Liver (tissue), 3 donors: ENCODE data around the gene ZNF835.

Experiments
- GABPA ChIP-seq, 2 donors: IDR thresholded peaks in 1 of 2; conservative IDR thresholded peaks in 1 of 2; 2 replicates each; pipeline ENCODE4 v1.6.1; 2016; ENCODE audit warnings: antibody characterized with exemption in 2 of 2, mild to moderate bottlenecking in 1 of 2, moderate library complexity in 1 of 2
- RAD21 ChIP-seq, 2 donors: IDR thresholded peaks; 2 replicates each; pipeline ENCODE4 v1.6.1; 2016; ENCODE audit warnings: antibody characterized with exemption in 2 of 2, mild to moderate bottlenecking in 2 of 2
- TF ChIP-seq, protein P1 (sequence below): fragments of 150-350 bp; IDR thresholded peaks from 2 replicates; pipeline ENCODE4 v1.5.1; 2017; ENCODE audit warnings: improper control_type of control experiment, low read depth, low read length; ENCODE audit not compliant: missing input control
- TF ChIP-seq, protein P2 (sequence below): IDR thresholded peaks from 2 replicates; pipeline ENCODE4 v1.6.1; 2016; ENCODE audit warnings: antibody characterized with exemption, mild to moderate bottlenecking
- TF ChIP-seq, protein P3 (sequence below): IDR thresholded peaks from 2 replicates; pipeline ENCODE4 v1.6.1; 2016; ENCODE audit warnings: antibody characterized with exemption
- donor health status: healthy.
- donor health status: healthy.

DNA sequence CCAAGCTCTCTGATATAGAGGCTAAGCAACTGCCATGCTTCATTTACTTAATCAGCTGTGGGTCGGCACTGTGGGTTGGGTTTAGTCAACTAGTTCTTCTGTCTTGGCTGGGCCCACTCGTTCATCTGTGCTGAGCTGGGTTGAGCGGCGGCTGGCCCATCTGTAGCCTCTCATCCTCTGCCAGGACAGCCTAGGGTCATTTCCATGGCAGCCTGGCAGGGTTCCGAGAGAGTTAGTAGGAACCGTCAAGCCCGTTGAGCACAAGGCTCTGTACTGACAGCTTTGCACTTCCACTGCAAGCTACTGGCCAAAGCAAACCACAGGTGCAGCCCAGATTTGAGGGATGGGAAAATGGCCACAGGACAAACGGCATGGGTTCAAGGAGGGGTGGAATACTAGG is 6.6 kb upstream of the ZNF835 start:
- TF ChIP-seq, protein P1, sequence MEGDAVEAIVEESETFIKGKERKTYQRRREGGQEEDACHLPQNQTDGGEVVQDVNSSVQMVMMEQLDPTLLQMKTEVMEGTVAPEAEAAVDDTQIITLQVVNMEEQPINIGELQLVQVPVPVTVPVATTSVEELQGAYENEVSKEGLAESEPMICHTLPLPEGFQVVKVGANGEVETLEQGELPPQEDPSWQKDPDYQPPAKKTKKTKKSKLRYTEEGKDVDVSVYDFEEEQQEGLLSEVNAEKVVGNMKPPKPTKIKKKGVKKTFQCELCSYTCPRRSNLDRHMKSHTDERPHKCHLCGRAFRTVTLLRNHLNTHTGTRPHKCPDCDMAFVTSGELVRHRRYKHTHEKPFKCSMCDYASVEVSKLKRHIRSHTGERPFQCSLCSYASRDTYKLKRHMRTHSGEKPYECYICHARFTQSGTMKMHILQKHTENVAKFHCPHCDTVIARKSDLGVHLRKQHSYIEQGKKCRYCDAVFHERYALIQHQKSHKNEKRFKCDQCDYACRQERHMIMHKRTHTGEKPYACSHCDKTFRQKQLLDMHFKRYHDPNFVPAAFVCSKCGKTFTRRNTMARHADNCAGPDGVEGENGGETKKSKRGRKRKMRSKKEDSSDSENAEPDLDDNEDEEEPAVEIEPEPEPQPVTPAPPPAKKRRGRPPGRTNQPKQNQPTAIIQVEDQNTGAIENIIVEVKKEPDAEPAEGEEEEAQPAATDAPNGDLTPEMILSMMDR = no peak
- TF ChIP-seq, protein P2, sequence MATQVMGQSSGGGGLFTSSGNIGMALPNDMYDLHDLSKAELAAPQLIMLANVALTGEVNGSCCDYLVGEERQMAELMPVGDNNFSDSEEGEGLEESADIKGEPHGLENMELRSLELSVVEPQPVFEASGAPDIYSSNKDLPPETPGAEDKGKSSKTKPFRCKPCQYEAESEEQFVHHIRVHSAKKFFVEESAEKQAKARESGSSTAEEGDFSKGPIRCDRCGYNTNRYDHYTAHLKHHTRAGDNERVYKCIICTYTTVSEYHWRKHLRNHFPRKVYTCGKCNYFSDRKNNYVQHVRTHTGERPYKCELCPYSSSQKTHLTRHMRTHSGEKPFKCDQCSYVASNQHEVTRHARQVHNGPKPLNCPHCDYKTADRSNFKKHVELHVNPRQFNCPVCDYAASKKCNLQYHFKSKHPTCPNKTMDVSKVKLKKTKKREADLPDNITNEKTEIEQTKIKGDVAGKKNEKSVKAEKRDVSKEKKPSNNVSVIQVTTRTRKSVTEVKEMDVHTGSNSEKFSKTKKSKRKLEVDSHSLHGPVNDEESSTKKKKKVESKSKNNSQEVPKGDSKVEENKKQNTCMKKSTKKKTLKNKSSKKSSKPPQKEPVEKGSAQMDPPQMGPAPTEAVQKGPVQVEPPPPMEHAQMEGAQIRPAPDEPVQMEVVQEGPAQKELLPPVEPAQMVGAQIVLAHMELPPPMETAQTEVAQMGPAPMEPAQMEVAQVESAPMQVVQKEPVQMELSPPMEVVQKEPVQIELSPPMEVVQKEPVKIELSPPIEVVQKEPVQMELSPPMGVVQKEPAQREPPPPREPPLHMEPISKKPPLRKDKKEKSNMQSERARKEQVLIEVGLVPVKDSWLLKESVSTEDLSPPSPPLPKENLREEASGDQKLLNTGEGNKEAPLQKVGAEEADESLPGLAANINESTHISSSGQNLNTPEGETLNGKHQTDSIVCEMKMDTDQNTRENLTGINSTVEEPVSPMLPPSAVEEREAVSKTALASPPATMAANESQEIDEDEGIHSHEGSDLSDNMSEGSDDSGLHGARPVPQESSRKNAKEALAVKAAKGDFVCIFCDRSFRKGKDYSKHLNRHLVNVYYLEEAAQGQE = no peak
- TF ChIP-seq, protein P3, sequence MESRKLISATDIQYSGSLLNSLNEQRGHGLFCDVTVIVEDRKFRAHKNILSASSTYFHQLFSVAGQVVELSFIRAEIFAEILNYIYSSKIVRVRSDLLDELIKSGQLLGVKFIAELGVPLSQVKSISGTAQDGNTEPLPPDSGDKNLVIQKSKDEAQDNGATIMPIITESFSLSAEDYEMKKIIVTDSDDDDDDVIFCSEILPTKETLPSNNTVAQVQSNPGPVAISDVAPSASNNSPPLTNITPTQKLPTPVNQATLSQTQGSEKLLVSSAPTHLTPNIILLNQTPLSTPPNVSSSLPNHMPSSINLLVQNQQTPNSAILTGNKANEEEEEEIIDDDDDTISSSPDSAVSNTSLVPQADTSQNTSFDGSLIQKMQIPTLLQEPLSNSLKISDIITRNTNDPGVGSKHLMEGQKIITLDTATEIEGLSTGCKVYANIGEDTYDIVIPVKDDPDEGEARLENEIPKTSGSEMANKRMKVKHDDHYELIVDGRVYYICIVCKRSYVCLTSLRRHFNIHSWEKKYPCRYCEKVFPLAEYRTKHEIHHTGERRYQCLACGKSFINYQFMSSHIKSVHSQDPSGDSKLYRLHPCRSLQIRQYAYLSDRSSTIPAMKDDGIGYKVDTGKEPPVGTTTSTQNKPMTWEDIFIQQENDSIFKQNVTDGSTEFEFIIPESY = no peak
- TF ChIP-seq RAD21 (IDR thresholded peaks at IDR 0.05) (no peak), GABPA (IDR thresholded peaks at IDR 0.05 in 1 of 2, conservative IDR thresholded peaks at IDR 0.05 in 1 of 2) (no peak)
